Endothelial cell of hepatic sinusoid (primary cell): ENCODE measurements around the gene C20orf141.

ENCODE experiments used
- in situ Hi-C: cut with HindIII; loops from 2 replicates; pipeline ENCODE4 v1.10.0; 2017; ENCODE audit warnings: low sequenced_read_pairs

C20orf141 gene

DNA sequence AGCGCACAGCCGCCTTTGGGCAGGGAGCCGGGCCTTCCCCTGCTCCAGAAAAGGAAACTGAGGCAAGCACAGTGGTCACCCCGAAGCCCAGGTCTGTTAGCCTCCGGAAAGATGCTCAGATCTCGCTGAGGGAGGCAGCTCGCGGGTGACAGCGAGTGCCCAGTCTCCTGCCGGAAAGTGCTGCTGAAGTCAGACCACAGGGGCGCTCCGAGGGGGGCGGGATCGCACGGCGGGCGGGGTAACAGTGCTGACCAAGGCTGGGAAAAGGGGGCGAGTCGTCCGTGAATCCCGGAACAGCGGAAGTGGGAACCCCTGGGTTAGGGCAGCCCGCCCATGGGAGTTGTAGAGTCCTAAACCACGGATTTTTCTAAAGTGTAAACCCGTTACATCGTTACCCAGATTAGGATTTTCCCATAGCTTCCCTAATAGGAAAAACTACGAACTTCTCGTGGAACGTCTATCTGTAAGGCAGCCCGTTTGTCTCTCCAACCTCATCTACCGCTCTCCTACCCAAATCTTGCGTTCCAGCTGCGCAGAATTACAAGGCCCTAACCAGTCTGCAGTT, 26.3 kb downstream of the C20orf141 start:
- in situ Hi-C loops, result no loop called here

DNA sequence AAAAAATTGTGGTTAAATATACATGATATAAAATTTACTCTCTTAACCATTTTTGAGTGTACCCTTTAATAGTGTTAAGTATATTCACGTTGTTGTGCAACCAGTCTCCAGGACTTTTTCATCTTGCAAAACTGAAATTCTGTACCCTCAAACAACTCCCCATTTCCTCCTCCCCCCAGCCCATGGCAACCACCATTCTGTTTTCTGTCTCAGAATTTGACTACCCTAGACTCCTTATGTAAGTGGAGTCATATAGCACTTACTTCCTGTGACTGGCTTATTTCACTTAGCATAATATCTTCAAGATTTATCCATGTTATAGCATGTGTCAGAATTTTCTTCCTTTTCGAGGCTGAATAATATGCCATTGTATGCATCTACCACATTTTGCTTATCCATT, 30.8 kb downstream of the C20orf141 start:
- in situ Hi-C loops, result no loop called here

- in situ Hi-C loops, result no loop called here
Measured at GRCh38 chr20:2846698-2847097, 31.9 kb downstream of the C20orf141 start.

DNA sequence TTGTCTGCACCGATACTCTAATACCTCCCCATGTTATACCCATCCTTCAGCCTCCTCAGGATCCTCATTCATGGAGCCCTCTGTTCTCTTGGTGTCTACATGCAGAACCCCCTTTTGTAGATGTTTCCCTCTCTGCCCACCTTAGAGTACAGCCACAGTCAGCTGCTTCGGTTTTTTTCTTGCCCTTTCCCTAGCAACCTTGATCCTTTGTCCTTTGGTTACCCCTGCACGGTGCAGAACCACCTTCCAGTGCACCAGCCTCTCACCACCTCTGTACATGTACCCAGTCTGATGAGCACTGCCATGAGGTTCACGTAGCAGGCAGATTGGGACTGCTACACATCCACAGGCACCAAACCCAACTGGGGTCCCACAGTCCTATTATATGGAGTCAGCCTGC, 33.0 kb downstream of the C20orf141 start:
- in situ Hi-C loops, result no loop called here

GRCh38 chr20:2849529-2849928, 34.7 kb downstream of the C20orf141 start:
- in situ Hi-C loops, result no loop called here

DNA sequence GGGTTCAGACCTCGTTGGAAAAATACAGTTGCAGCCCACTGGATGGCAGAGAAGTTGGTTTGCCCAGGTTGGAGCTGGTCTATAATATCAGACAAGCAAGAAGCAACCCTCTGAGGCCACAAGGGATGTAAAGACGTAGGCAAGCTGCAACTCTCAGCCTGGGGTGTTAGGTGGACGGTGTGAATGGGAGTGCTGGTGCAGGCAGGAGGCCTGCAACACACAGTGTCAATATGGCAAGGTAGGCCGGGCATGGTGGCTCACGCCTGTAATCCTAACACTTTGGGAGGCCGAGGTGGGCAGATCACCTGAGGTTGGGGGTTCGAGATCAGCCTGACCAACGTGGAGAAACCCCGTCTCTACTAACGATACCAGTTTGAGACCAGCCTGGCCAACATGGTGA, 36.3 kb downstream of the C20orf141 start:
- in situ Hi-C loops, result no loop called here

- in situ Hi-C loops, result no loop called here
Measured at GRCh38 chr20:2858591-2858990, 43.8 kb downstream of the C20orf141 start.

GRCh38 chr20:2859330-2860121, 44.7 kb downstream of the C20orf141 start:
- in situ Hi-C loops, result no loop called here

DNA sequence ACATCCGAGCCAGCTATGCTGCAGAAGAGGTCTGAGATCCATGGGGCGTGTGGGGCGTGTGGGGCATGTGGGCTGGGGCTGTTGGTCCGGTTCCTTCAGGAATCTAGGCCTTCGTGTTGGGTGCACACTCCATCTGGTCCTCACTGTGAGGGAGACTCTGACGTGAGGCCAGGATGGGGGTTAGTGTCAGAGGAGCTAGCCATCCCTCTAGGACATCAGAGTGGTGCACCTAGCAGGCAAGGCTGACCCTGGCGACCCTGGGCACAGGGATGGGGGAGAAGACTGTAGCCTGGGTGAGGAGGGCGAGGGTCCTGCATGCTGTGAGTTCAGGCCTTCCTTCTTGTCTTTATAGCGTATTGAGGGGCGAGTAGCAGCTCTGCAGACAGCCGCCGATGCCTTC, 49.8 kb downstream of the C20orf141 start:
- in situ Hi-C loops, result loop anchor here (5.0 kb wide), 1 partner anchor 102 kb away; no protein-coding TSS in a partner anchor

DNA sequence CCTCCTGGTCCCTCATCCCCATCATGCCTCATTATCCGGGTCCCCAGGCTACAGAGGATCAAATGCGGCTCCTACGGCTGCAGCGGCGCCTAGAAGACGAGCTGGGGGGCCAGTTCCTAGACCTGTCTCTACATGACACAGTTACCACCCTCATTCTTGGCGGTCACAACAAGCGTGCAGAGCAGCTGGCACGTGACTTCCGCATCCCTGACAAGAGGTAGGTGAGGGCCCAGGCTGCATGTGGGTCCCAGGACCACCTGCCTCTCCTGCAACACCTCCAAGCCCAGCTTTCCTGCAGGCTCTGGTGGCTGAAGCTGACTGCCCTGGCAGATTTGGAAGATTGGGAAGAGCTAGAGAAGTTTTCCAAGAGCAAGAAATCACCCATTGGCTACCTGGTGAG, 50.3 kb downstream of the C20orf141 start:
- in situ Hi-C loops, result loop anchor here (5.0 kb wide), 1 partner anchor 103 kb away; no protein-coding TSS in a partner anchor
